SKM-1 treated with dmso at 0.1 percent for 144 hours (cell line): Measurements from ENCODE around the gene DYDC2.

Experiments used
- DNase-seq: peaks from one replicate; lab custom pipeline; 2025; ENCODE audit not compliant: unreplicated experiment; lab: John Stamatoyannopoulos, UW

Gene DYDC2

DNA sequence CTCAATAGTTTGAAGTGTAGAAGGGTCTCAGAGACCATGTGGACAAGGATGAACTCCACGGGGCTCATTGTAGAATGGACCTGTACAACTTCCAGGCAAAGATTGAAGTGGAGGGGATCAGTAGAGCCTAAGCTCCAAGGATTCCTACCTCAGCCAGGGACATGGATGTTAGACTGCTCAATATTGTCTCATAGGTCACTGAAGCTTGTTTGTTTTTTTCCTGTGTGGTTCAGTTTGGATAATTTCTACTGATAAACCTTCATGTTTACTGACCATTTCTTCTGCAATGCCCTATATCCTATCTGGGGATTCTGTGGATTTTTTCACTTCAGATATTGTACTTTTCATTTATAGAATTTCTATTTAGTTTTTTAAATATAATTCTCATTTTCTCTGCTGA lies 8.9 kb downstream of the DYDC2 start:
- no peak for DNase-seq

DNA sequence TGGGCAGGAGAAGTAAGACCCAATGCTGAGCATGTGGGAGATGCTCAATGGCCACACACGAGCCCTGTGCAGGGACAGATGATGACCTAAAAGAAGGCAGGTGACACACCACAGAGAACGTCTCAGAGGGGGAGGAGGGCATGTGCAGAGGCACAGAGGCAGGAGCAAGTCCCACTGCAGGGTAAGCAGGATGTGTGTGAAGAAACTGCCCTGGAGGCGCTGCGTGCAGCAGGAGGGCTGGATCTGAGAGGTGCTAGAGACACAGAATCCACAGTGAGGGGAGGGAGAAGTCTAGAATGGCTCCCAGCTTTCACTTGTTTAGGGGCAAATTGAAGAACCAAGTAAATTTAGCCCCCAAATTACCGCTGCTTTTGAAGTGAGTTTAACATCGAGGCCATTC lies 14.9 kb downstream of the DYDC2 start:
- no peak for DNase-seq

DNA sequence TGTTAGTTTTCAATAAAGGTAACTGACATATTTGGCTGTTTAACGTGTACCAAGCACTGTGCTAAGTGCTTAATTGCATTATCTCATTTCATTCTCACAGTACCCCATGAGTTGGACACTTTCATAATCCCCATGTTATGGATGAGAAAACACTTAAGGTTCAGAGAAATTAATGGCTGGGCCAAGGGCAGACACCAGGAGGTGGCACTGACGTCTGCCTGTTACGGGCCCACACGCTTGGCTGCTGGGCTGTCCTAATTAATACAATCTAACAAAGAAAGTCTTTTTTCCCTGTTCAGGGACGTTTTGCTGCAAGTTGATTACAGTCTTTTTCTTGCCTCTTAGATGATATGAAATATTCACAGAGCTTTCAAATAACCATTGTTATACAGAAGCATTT lies 16.1 kb downstream of the DYDC2 start:
- no peak for DNase-seq

DNA sequence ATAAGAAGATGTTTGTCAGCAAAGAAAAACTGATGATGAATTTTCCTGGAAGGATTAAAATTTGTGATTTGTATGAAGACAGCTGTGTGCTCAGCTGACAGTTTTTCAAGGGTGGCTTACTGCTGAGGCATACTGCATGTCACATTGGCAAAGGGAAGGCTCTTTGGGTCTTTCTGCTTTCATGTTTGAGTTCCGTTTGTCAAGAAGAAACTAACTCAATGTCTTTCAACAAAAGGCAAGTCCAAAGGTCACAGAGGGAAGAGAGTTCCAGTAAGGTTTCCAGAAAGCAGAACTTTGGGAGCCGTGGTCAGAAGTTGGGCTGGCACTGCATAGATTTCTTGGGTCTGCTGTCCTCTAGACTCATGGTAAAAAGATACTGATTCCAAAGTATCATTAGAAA lies 16.9 kb downstream of the DYDC2 start:
- DNase-seq, result no peak

DNA sequence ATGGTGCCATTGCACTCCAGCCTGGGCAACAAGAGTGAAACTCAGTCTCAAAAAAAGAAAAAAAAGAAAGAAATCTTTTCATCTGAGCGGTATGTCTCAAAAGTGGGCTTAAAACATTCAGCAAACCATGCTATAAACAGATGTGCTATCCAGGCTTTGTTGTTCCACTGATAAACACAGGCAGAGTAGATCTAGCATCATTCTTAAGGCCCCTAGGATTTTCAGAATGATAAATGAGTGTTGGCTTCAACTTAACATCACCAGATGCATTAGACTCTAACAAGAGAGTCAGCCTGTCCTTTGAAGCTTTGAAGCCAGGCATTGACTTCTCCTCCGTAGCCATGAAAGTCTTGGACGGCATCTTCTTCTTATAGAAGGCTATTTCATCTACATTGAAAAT lies 23.1 kb downstream of the DYDC2 start:
- DNase-seq, result no peak

DNA sequence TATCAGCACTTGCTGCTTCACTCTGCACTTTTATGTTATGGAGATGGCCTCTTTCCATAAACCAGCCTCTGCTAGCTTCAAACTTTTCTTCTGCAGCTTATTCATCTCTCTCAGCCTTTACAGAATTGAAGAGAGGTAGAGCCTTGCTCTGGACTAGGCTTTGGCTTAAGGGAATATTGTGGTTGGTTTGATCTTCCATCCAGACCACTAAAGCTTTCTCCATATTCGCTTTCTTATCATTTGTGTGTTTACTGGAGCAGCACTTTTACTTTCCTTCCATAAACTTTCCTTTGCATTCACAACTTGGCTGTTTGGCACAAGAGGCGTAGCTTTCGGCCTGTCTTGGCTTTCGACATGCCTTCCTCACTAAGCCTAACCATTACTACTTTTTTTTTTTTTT lies 23.6 kb downstream of the DYDC2 start:
- no peak for DNase-seq

DNA sequence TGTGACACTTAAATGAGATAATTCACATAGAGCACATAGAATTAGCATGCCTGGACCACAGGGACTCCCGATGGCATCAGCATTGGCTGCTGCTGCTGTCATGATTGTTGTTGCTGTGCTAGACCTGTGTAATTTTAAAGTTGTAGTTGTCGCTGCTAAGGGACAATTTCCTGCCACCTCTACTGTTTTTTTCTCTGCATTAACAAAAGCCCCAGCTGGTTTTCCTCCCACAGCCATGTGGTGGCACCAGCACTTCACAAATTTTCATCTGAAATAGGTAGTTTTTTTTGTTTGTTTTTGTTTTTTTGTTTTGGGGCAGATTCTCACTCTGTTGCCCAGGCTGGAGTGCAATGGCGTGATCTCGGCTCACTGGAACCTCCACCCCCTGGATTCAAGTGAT lies 26.4 kb downstream of the DYDC2 start:
- DNase-seq, result peak; percentile 27

DNA sequence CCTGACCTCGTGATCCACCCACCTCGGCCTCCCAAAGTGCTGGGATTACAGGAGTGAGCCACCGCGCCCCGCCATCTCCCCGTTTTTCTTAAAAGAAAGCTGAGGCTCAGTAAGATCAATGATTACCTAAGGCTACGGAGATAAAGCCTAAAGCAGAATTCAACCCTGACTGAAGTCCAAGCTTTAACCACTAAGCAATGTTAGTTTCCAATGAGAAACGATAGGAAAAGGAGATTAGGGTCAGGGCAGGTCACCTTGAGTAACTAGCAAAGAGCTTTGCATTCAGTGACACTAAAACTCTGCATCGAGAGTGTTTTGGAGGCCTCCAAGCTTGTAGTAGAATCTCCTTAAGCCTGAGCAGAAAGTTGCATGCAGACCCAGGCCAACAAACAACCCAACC lies 34.2 kb downstream of the DYDC2 start:
- DNase-seq, result no peak

DNA sequence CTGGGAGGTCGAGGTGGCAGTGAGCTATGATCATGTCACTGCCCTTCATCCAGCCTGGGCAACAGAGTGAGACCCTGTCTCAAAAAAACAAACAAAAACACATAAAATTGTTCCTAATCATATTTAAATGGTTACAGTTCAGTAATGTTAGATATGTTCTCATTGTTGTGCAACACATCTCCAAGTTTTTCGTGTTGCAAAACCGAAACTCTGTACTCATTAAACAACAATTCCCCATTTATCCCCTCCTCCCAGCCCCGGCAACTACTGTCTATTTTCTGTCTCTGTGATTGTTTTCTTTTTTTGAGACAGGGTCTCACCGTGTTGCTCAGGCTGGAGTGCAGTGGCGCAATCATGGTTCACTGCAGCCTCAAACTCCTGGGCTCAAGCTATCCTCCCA lies 35.7 kb downstream of the DYDC2 start:
- no peak for DNase-seq

DNA sequence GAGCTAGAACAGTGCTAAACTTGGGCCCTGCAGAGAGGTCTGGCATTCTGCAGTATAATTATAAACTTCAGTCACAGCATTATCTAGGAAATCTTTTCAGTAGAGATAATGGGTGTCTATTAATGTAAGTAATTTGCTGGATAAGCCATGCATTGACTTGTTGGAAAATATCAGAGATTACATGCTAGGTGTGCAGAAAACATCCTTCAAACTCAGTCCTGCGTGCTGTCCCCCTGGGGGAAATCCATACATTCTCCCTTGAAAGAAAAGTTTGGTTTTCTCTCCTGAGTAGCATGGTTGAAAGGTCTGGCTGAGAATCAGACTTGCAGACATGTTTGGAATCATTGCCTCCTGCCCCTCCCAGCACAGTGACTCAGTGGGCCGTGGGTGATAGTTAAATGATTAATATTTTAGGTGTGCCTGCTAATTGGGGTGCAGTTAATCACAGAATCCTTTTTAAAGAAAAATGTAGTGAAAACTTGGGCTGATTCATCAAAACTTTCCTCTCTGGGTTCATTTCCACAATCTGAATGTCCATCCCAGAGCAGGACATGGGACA lies 37.9 kb downstream of the DYDC2 start:
- DNase-seq, result no peak

DNA sequence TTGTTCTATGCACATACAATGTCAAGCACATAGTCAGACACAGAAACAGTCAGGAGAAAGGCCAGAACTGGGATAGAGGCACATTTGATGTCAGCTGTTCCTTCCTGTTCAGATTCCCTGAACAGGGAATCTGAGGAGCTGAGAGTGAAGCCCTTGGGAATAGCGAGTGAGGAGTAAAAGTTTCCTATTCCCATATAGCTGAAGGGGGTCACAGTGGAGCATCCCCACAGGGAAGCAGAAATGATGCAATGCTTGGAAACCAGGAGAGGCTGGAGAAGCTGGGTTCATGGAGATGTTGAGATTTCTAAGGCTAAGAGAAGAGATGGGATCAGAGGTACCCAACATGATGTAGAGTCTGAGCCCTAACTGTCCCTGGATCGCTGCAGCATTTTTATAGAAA lies 40.4 kb downstream of the DYDC2 start:
- no peak for DNase-seq

DNA sequence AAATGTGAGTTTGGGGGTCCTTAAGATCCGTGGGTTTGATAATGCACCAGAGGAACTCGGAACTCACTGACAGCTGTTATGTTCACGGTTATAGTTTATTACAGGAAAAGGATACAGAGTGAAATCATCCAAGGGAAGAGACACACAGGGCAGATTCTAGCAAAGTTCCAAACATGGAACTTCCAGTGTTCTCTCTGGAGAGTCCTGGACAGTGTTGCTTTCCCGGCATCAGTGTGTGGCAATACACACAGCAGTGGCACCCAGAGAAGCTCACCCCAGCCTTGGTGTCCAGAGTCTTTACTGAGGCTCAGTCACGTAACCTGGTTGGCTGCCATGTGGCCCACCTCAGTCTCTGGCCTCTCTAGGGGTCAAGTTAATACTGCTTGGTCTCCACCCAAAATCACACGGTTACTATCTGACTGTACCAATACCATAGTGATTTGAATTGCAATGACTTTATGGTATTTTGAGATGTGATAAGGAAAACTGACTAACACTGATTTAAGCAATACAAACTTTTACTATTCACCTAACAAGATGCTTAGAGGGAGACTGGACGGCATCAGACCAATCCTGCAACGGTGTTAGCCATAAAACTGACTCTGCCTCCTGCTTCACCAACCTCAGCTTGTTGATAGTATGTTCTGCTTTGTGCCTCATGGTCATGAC lies 43.7 kb downstream of the DYDC2 start:
- DNase-seq, result no peak

DNA sequence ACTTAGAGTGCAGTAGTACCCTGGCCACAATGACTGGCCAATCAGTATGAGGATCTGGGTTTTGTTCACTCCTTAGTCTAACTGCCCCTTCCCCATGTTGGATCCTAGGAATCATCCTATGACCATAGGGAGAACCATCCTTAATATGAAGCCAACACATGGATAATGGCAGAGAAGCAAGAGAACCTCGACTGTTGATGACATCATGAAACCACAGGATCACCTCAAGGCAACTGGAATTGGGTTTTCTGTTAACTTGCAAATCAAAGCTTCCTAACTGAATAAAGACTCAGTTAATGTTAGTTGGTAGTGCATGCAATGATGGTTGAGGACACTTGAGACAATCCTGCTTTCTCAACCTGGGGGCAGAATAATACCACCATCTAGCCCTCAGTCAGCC lies 48.5 kb downstream of the DYDC2 start:
- DNase-seq, result no peak

DNA sequence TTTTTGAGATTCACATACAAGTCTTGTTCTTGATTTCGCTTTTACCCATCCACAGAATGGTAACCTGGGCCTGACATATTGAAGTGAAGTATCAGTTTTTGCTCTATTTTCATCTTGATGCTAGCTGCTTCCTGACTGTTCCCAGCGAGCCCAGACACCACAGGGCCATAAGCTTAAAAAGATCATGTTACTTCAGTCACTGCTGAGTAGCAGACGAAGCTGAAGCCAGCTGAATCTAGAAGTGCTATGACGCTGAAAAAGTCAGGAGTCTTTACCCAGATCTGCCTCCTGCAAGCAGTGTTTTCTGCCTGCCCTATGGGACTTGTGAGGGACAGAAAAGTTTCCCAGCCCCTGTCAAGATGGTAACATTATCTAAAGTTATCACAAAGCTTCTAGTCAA lies 49.0 kb downstream of the DYDC2 start:
- DNase-seq, result no peak

DNA sequence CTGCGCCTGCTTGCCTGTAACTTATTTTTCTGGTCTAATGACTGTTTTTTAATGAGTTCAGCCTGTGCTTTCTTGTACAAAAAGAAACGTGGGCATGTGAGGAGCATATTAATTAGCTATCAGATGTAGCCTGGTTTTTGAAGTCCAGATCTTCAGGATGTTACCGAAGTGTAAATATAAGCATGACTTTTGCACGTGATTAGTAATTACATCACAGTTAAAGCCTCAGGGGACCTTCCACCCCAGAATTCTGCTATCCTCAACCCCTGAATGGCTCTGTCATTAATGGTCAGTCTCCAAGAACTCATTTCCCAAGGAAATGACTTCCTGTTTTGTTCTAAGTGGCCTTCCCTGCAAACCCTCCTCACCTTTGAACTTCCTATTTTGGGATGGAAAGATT lies 49.6 kb downstream of the DYDC2 start:
- DNase-seq, result no peak

DNA sequence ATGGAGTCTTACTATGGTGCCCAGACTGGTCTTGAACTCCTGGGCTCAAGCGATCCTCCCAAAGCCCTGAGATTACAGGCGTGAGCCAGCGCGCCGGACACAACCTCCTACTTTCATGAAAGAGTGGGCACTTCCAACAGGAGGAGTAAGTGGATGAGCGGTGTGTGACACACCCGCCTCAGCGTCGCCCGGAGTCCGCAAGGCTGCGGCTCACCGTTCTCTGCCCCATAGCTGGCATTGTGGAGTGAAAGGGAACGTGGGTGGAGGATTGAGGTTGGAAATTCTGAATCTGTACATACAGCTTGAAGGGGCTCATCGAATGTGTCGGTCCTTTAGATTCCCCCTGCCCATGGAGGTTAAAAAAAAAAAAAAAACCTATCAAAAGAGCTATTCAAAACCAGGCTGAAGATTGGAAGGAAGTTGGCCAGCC lies 51.2 kb downstream of the DYDC2 start:
- DNase-seq, result peak; percentile 39

DNA sequence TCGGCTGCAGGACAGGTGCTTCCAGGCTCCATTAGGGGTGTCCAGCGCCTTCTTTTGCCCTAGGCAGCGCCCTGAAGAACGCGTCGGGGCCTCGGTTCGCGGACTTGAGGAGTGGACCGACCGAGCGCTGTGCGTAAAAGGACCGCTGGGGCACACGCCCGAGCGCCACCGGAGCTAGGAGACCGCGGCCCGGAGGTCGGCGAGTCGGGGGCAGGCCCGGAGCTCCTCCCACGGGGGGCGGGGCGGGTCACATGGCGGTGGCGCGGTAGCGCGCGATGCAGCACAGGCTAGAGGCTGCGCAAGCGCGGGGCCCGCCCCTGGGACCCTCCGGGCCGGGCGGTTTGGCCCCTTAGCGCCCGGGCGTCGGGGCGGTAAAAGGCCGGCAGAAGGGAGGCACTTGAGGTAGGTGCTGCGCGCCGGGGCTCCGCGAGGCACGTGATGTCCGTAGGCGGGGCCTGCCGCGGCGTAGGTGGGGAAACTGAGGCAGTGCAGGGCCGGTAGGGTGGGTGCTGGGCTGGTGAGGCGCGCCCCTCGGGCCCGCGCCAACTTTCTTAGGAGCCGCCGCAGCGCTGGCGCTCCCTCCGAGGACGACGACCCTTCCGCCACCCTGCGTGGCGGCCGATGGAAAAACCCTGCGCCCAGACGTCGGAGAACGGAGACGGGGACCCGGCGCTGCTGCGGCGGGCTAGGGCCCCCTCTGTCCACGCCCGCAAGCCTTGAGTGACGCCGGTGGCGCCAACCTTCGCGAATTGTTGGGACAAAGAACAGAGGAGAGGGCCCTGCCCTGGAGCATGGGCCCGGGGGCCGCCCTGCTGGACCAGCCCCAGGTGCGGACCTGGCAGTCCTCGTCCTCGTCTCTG lies 51.9 kb downstream of the DYDC2 start, which contains the start of gene PRXL2A:
Gene PRXL2A (plus strand): TSS at position 310 of the 860 bp plus-strand sequence. CDS start 11,917 bp downstream, outside the sequence.
- peak; percentile 63 for DNase-seq

DNA sequence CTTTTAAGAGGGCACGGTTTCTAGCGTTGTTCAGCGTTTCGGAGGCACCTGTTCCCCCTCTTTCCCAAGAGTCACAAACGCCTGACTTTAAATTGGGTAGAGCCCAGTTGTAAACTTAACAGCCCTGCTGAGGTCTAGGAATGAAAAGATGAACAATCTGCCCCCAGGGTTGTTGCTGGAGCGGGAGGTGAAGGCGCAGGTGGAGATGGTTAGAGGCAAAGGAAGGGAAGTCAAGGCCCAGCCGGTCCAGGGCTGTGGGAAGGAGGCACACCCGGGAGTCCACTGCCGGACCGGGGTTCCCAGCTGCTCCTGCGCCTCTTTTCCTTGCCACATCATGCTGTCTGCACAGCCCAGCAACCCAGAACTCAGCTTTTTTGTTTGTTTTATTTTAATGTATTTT lies 52.5 kb downstream of the DYDC2 start:
- no peak for DNase-seq

DNA sequence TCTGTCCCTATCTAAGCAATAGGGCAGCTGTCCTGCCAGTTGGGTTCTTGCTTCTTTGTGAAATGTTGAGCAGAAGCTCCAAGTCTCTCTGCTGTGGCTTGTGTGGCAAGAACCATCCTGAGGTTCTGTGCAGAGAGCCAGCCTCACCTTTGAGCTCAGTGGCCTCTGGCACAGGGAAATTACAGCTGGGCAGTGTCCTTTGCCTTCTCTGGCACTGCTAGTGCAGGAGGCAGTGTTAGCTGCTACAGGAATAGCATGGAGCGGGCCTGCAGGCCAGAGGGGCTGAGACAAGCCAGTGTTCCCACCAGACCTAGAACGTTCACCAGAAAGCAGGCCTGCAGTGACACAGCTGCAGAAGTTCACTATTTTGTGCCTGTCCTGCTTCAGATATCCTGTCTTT lies 53.5 kb downstream of the DYDC2 start:
- no peak for DNase-seq

DNA sequence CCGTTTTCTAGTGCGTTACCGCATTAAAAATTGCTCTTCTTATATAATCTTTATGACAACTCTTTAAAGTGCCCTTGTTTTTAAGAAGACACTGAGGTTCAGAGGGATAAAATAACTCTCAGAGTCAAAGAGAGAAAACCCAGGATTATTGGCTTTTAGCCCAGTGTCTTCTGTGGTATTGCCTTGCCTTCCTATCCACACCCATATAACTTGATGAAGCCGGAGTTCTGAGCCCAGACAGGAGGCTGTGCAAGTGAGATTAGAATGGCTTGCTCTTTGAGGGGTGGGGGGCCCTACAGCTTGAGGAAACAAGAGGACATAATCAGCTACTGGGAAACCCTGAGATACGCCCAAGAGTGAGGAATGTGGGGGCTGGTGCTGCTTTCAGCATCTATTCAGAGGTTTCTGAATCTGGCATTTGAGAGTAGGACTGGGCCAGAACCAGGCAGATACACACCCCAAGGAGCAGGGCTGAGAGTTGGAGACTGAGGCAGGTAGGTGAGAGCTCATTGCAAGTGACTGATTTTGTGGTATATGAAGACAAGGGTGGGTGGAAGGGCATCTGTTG lies 54.1 kb downstream of the DYDC2 start:
- DNase-seq, result no peak

DNA sequence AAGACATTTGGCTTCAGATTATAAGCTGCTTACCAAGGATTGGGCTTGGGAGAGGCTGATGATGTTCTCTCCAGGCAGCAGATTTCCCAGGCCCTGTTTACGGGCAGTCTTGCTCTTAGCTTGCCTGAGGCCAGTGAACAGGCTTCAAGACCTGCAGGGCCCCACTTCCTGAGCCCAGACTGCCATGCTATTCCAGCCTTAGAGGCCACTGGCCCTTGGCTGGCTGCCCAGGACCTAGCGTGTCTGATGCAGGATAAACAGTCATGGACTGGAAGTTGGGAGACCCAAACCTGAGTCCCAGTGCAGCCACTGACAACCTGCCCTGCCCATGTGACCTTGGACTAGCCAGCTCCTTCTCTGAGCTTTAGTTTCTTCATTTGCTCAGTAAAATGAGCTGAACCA lies 54.7 kb downstream of the DYDC2 start:
- DNase-seq, result no peak

DNA sequence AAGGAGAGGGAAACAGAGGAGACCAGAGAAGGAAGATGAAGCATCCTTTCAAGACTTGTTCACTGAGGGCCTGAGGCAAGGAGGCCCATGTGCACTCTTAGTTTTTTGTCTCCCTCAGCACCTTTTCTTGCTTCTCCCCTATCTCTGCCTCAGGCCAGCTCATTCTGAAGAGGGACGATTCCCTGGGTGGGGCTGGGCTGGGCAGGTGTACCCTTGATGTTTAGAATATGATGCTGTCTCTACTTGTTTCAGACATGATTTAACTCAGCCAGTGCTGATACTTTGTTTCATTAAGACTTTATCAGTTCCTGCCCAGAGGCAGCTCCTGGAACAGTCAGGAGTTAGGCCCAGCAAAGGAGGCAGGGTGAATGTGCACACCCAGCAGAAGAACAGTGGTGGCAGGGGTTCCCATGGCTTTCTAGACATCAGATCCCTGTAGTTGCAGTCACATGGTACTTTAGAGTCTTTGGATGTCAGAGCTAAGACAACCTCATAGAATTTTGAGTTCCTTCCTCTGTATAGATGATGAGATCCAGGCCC lies 55.2 kb downstream of the DYDC2 start:
- DNase-seq, result no peak
